ENCODE results near the gene CD82.
A peak's percentile ranks its signal among the peaks of the same experiment; 100 is the strongest.
"Not testable (repeated sequence)": the region's sequence is repeated elsewhere in the genome, so short reads cannot be mapped to it uniquely, and the experiment has no call there.

The CD82 gene

GRCh38 chr11:44658506-44658850 is 93.0 kb downstream of the CD82 start:
- TF ChIP-seq, protein P1, sequence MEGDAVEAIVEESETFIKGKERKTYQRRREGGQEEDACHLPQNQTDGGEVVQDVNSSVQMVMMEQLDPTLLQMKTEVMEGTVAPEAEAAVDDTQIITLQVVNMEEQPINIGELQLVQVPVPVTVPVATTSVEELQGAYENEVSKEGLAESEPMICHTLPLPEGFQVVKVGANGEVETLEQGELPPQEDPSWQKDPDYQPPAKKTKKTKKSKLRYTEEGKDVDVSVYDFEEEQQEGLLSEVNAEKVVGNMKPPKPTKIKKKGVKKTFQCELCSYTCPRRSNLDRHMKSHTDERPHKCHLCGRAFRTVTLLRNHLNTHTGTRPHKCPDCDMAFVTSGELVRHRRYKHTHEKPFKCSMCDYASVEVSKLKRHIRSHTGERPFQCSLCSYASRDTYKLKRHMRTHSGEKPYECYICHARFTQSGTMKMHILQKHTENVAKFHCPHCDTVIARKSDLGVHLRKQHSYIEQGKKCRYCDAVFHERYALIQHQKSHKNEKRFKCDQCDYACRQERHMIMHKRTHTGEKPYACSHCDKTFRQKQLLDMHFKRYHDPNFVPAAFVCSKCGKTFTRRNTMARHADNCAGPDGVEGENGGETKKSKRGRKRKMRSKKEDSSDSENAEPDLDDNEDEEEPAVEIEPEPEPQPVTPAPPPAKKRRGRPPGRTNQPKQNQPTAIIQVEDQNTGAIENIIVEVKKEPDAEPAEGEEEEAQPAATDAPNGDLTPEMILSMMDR (IDR thresholded peaks at IDR 0.05; ENCODE audit: low read depth, low read length), result peak; percentile 73
- DNase-seq, result peak; percentile 73
- no peaks in the 10 kb centered on the region for H3K27me3 ChIP-seq (ENCODE audit: insufficient read depth, low read depth, severe bottlenecking)
- no peak overlapping the region for H3K4me3 ChIP-seq (ENCODE audit: low read depth, low read length)
- H3K9me3 ChIP-seq (ENCODE audit: severe bottlenecking), result no peaks in the 10 kb centered on the region
- no peaks in the 10 kb centered on the region for H3K36me3 ChIP-seq
- H3K27ac ChIP-seq, result no peak overlapping the region

- TF ChIP-seq, protein P1 (IDR thresholded peaks at IDR 0.05; ENCODE audit: low read depth, low read length), result no peak
Observed at GRCh38 chr11:44659641-44660040, 94.2 kb downstream of the CD82 start.

GRCh38 chr11:44660535-44660934 is 95.1 kb downstream of the CD82 start:
- H3K27me3 ChIP-seq (ENCODE audit: insufficient read depth, low read depth, severe bottlenecking); H3K27ac ChIP-seq; H3K4me3 ChIP-seq (ENCODE audit: low read depth, low read length); H3K9me3 ChIP-seq (ENCODE audit: severe bottlenecking); DNase-seq; H3K36me3 ChIP-seq: not testable (repeated sequence)

More at GRCh38 chr11:44659641-44660040, 94.2 kb downstream of the CD82 start:
- H3K27me3 ChIP-seq (ENCODE audit: insufficient read depth, low read depth, severe bottlenecking), result no peaks in the 10 kb centered on the region
- no peaks in the 10 kb centered on the region for H3K36me3 ChIP-seq
- H3K4me3 ChIP-seq (ENCODE audit: low read depth, low read length), result no peak overlapping the region
- no peaks in the 10 kb centered on the region for H3K9me3 ChIP-seq (ENCODE audit: severe bottlenecking)
- no peak for DNase-seq
- H3K27ac ChIP-seq, result no peak overlapping the region

DNA sequence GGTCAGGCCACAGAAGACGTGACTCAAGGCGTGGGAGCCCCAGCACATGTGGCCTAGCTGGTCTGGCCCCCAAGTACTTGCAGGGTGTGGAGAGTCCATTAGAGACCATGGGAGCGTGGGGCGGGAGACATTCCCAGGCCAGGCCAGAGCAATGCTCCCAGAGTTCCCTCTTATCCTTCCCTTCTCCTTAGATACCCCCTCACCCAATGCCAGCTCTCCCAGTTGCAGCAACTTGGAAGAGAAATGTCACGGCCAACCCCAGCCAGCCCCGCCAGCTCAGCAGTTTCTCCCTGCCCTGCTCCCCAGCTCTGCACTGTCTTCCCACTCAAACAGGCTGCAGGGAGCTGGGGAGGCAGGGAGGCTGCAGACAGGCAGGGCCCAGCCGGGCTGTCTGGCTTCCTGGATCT is 95.9 kb downstream of the CD82 start:
- no peaks in the 10 kb centered on the region for H3K27me3 ChIP-seq (ENCODE audit: insufficient read depth, low read depth, severe bottlenecking)
- no peak overlapping the region for H3K4me3 ChIP-seq (ENCODE audit: low read depth, low read length)
- no peaks in the 10 kb centered on the region for H3K36me3 ChIP-seq
- TF ChIP-seq, protein P1 (IDR thresholded peaks at IDR 0.05; ENCODE audit: low read depth, low read length), result no peak
- H3K27ac ChIP-seq, result no peak overlapping the region
- DNase-seq, result no peak
- H3K9me3 ChIP-seq (ENCODE audit: severe bottlenecking), result no peaks in the 10 kb centered on the region
